ENCODE results near the gene FAH. TPM values are rescaled to one million over a fixed set of nuclear protein-coding genes. Genes with fewer than 3 reads are reported as not detected.

FAH gene
- total and polyA plus RNA-seq, 10 of the 15 experiments (the other 5 are each of a cell fraction or from before 2014, with no cell fraction given) = 36.3 to 121 (median 62.0) TPM

GRCh38 chr15:80120636-80121035, 32.2 kb upstream of the FAH start:
- Histone ChIP-seq H3K9ac (ENCODE audit: control insufficient read depth, insufficient read depth, low read length) (no peak overlapping the region), H3K4me1 (ENCODE audit: control insufficient read depth, insufficient read depth, low read length) (no peaks in the 10 kb centered on the region), H3K36me3 (ENCODE audit: control insufficient read depth in 2 of 2, insufficient read depth in 2 of 2, low read length in 1 of 2) (peaks cover 4 to 12% of the 10 kb centered on the region in 2 experiments), H3K27me3 (replicated peaks in 1 of 2; ENCODE audit: control insufficient read depth in 2 of 2, insufficient read depth in 2 of 2, low read length in 1 of 2) (no peaks in the 10 kb centered on the region), H3K4me2 (ENCODE audit: control insufficient read depth, insufficient read depth) (no peak overlapping the region), H3K27ac (ENCODE audit: control insufficient read depth, insufficient read depth) (no peak overlapping the region), H2AFZ (ENCODE audit: control insufficient read depth, low read depth, low read length) (no peak overlapping the region), H3K79me2 (ENCODE audit: control insufficient read depth, insufficient read depth, low read length) (peaks cover 19% of the 10 kb centered on the region), H3K4me3 (no peak overlapping the region), H3K9me3 (replicated peaks; ENCODE audit: control insufficient read depth, insufficient read depth, low read length) (no peaks in the 10 kb centered on the region), H4K20me1 (ENCODE audit: control insufficient read depth, insufficient read depth) (no peaks in the 10 kb centered on the region)
- FAIRE-seq = no peak
- in situ Hi-C loops (cut with MboI) = no loop called here
- ChIA-PET POLR2A (no interaction called here), SMC1A (ENCODE audit: uncharacterized antibody, unreplicated experiment) (no interaction called here), RAD21 (ENCODE audit: unreplicated experiment) (no interaction called here), CTCF (interaction anchor here (0.7 kb wide), 1 partner anchor 60 kb away, joined by 3 read pairs; no protein-coding TSS in a partner anchor)
- 100% methylated on average over 1 of the region's 1 CpG for WGBS (ENCODE audit: insufficient coverage, insufficient replicate concordance, low lambda C conversion rate, missing lambda C conversion rate)
- ATAC-seq = no peak
- no peak for DNase-seq (ENCODE audit: low read depth, low spot score)
- intact Hi-C loops (cut with micrococcal nuclease; ENCODE audit: unreplicated experiment) = no loop called here
- BruUV-seq (replicated peaks) = no TSS peak
- no peak for TF ChIP-seq MEF2B (IDR thresholded peaks at IDR 0.05; ENCODE audit: partially characterized antibody, poor library complexity, severe bottlenecking)
- TF ChIP-seq NR2C1 (IDR thresholded peaks at IDR 0.05) = no peak
- TF ChIP-seq, protein P1, sequence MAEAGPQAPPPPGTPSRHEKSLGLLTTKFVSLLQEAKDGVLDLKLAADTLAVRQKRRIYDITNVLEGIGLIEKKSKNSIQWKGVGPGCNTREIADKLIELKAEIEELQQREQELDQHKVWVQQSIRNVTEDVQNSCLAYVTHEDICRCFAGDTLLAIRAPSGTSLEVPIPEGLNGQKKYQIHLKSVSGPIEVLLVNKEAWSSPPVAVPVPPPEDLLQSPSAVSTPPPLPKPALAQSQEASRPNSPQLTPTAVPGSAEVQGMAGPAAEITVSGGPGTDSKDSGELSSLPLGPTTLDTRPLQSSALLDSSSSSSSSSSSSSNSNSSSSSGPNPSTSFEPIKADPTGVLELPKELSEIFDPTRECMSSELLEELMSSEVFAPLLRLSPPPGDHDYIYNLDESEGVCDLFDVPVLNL (IDR thresholded peaks at IDR 0.05; ENCODE audit: low read depth, low read length) = no peak
- TF ChIP-seq, protein P2, sequence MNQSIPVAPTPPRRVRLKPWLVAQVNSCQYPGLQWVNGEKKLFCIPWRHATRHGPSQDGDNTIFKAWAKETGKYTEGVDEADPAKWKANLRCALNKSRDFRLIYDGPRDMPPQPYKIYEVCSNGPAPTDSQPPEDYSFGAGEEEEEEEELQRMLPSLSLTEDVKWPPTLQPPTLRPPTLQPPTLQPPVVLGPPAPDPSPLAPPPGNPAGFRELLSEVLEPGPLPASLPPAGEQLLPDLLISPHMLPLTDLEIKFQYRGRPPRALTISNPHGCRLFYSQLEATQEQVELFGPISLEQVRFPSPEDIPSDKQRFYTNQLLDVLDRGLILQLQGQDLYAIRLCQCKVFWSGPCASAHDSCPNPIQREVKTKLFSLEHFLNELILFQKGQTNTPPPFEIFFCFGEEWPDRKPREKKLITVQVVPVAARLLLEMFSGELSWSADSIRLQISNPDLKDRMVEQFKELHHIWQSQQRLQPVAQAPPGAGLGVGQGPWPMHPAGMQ (IDR thresholded peaks at IDR 0.05; ENCODE audit: borderline replicate concordance) = no peak
- TF ChIP-seq, protein P3, sequence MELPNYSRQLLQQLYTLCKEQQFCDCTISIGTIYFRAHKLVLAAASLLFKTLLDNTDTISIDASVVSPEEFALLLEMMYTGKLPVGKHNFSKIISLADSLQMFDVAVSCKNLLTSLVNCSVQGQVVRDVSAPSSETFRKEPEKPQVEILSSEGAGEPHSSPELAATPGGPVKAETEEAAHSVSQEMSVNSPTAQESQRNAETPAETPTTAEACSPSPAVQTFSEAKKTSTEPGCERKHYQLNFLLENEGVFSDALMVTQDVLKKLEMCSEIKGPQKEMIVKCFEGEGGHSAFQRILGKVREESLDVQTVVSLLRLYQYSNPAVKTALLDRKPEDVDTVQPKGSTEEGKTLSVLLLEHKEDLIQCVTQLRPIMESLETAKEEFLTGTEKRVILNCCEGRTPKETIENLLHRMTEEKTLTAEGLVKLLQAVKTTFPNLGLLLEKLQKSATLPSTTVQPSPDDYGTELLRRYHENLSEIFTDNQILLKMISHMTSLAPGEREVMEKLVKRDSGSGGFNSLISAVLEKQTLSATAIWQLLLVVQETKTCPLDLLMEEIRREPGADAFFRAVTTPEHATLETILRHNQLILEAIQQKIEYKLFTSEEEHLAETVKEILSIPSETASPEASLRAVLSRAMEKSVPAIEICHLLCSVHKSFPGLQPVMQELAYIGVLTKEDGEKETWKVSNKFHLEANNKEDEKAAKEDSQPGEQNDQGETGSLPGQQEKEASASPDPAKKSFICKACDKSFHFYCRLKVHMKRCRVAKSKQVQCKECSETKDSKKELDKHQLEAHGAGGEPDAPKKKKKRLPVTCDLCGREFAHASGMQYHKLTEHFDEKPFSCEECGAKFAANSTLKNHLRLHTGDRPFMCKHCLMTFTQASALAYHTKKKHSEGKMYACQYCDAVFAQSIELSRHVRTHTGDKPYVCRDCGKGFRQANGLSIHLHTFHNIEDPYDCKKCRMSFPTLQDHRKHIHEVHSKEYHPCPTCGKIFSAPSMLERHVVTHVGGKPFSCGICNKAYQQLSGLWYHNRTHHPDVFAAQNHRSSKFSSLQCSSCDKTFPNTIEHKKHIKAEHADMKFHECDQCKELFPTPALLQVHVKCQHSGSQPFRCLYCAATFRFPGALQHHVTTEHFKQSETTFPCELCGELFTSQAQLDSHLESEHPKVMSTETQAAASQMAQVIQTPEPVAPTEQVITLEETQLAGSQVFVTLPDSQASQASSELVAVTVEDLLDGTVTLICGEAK (IDR thresholded peaks at IDR 0.05; ENCODE audit: borderline replicate concordance) = no peak
- TF ChIP-seq NFYB (IDR thresholded peaks at IDR 0.05; ENCODE audit: insufficient read depth, low read depth, low read length) = no peak
- TF ChIP-seq EZH2 (IDR thresholded peaks at IDR 0.05; ENCODE audit: borderline replicate concordance, control insufficient read depth, low read depth, low read length) = no peak
- no peak for TF ChIP-seq ZNF384 (IDR thresholded peaks at IDR 0.05; ENCODE audit: borderline replicate concordance, low read depth, low read length)
- TF ChIP-seq, protein P4, sequence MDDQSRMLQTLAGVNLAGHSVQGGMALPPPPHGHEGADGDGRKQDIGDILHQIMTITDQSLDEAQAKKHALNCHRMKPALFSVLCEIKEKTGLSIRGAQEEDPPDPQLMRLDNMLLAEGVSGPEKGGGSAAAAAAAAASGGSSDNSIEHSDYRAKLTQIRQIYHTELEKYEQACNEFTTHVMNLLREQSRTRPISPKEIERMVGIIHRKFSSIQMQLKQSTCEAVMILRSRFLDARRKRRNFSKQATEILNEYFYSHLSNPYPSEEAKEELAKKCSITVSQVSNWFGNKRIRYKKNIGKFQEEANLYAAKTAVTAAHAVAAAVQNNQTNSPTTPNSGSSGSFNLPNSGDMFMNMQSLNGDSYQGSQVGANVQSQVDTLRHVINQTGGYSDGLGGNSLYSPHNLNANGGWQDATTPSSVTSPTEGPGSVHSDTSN (IDR thresholded peaks at IDR 0.05; ENCODE audit: insufficient replicate concordance, low read depth, low read length) = no peak
- TF ChIP-seq RAD21 (IDR thresholded peaks at IDR 0.05; ENCODE audit: insufficient read depth, low read depth, low read length) = no peak
- TF ChIP-seq HDAC2 (IDR thresholded peaks at IDR 0.05) = no peak
- no peak for TF ChIP-seq CBX3 (IDR thresholded peaks at IDR 0.05; ENCODE audit: borderline replicate concordance, low read depth)
- TF ChIP-seq ZNF24 (IDR thresholded peaks at IDR 0.05) = no peak
- TF ChIP-seq, protein P5, sequence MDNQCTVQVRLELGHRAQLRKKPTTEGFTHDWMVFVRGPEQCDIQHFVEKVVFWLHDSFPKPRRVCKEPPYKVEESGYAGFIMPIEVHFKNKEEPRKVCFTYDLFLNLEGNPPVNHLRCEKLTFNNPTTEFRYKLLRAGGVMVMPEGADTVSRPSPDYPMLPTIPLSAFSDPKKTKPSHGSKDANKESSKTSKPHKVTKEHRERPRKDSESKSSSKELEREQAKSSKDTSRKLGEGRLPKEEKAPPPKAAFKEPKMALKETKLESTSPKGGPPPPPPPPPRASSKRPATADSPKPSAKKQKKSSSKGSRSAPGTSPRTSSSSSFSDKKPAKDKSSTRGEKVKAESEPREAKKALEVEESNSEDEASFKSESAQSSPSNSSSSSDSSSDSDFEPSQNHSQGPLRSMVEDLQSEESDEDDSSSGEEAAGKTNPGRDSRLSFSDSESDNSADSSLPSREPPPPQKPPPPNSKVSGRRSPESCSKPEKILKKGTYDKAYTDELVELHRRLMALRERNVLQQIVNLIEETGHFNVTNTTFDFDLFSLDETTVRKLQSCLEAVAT (IDR thresholded peaks at IDR 0.05) = no peak
